HepG2 (cell line): ENCODE data around the gene HSPA4L. TPM values are rescaled to one million over a fixed set of nuclear protein-coding genes. Genes with fewer than 3 reads are reported as not detected.

Source experiments
- ATAC-seq: fragments of 200-7000 bp; cut with Tn5 transposase; 3 replicates; pipeline ENCODE4 v1.9.1; 2020; ENCODE audit warnings: mild to moderate bottlenecking, moderate library complexity
- BruUV-seq: library from RNA; stranded (reverse); fragments of 400-500 nt; replicated peaks from 2 replicates; lab custom pipeline; 2021; lab: Mats Ljungman, UMichigan
- CTCF ChIA-PET: fragments of 300-600 bp; formaldehyde crosslinking; extraction: SDS; loops from one replicate; lab custom pipeline; 2021; ENCODE audit warnings: low total read pairs, inconsistent platforms, low intra/inter-chr PET ratio; lab: Yijun Ruan, JAX
- POLR2A ChIA-PET: fragments of 350-600 bp; sonication (Branson Sonifier 250); formaldehyde crosslinking; loops from one replicate; lab custom pipeline; 2020; ENCODE audit warnings: antibody characterized with exemption, inconsistent platforms; lab: Yijun Ruan, JAX
- DNase-seq: peaks from one replicate; pipeline ENCODE4 v3.0.0-alpha.2; 2015; ENCODE audit warnings: low spot score
- FAIRE-seq: peaks from 3 replicates; lab custom pipeline; 2011; peaks lifted over from hg19 to GRCh38; lab: Jason Lieb, UNC
- H2AFZ ChIP-seq: one replicate; pipeline ENCODE4 v1.6.1; 2011; ENCODE audit warnings: low read length, inconsistent platforms
- H3K27ac ChIP-seq: fragments of 300-600 bp; 3 replicates; pipeline ENCODE4 v1.8.0; 2011; ENCODE audit warnings: mixed run types, mild to moderate bottlenecking, mixed read lengths, low read length, inconsistent platforms; ENCODE audit not compliant: insufficient read depth; ENCODE audit errors: extremely low read length
- H3K27me3 ChIP-seq, 2 experiments: fragments of 200-600 bp in 1 of 2; 2 replicates in 1 of 2; 3 replicates in 1 of 2; pipeline versions ENCODE4 v1.6.0 to v1.8.0; 2011; ENCODE audit warnings: low read length in 2 of 2, mild to moderate bottlenecking in 2 of 2, moderate library complexity in 2 of 2, inconsistent platforms in 1 of 2; ENCODE audit not compliant: insufficient read depth in 2 of 2, control insufficient read depth in 1 of 2
- H3K36me3 ChIP-seq, 2 experiments: fragments of 200-600 bp in 1 of 2; replicated peaks in 1 of 2; 2 replicates in 1 of 2; 3 replicates in 1 of 2; pipeline versions ENCODE4 v1.5.1 to v1.8.0; 2011; ENCODE audit warnings: low read length in 2 of 2, inconsistent platforms in 1 of 2; ENCODE audit not compliant: insufficient read depth in 2 of 2, control insufficient read depth in 1 of 2
- H3K4me1 ChIP-seq: 2 replicates; pipeline ENCODE4 v1.5.1; 2012; ENCODE audit warnings: low read length, inconsistent platforms; ENCODE audit not compliant: insufficient read depth
- H3K4me2 ChIP-seq: 2 replicates; pipeline ENCODE4 v1.6.0; 2011; ENCODE audit warnings: low read depth, low read length, inconsistent platforms
- H3K4me3 ChIP-seq, 3 experiments: fragments of 200-600 bp in 1 of 3; sonication (generic), shearing (Covaris generic) in 1 of 3; replicated peaks in 1 of 3; 2 replicates each; pipeline ENCODE4 v1.5.1; 2011 to 2016; ENCODE audit warnings: low read length in 3 of 3, inconsistent platforms in 2 of 3, low read depth in 2 of 3, mild to moderate bottlenecking in 2 of 3, control low read depth in 1 of 3, mixed read lengths in 1 of 3; ENCODE audit not compliant: insufficient read depth in 1 of 3
- H3K79me2 ChIP-seq: one replicate; pipeline ENCODE4 v1.6.1; 2011; ENCODE audit warnings: low read length, inconsistent platforms; ENCODE audit not compliant: insufficient read depth
- H3K9ac ChIP-seq: 2 replicates; pipeline ENCODE4 v1.6.0; 2011; ENCODE audit warnings: mild to moderate bottlenecking, low read depth, low read length, inconsistent platforms; ENCODE audit not compliant: insufficient read depth
- H3K9me3 ChIP-seq: 2 replicates; pipeline ENCODE4 v1.5.1; 2012; ENCODE audit warnings: mild to moderate bottlenecking, low read length
- H4K20me1 ChIP-seq: 2 replicates; pipeline ENCODE4 v1.6.0; 2011; ENCODE audit warnings: inconsistent platforms, mild to moderate bottlenecking, low read length, moderate library complexity; ENCODE audit not compliant: insufficient read depth
- BCLAF1 ChIP-seq: fragments of 450-650 bp; IDR thresholded peaks from 2 replicates; pipeline ENCODE4 v1.6.1; 2017; ENCODE audit warnings: mild to moderate bottlenecking
- DBP ChIP-seq: sonication (generic); formaldehyde crosslinking; IDR thresholded peaks from 2 replicates; pipeline ENCODE4 v1.4.0; 2020; ENCODE audit warnings: missing genetic modification reagents; ENCODE audit errors: not compliant biosample characterization
- IRF1 ChIP-seq: sonication (generic); formaldehyde crosslinking; IDR thresholded peaks from 2 replicates; pipeline ENCODE4 v1.4.0; 2020; ENCODE audit warnings: low read depth, mild to moderate bottlenecking, missing genetic modification reagents
- ZNF235 ChIP-seq: sonication (generic); formaldehyde crosslinking; IDR thresholded peaks from 2 replicates; pipeline ENCODE4 v1.8.1; 2023; ENCODE audit warnings: mild to moderate bottlenecking, missing genetic modification reagents, borderline replicate concordance
- ZNF784 ChIP-seq: sonication (generic); formaldehyde crosslinking; IDR thresholded peaks from 2 replicates; pipeline ENCODE4 v1.5.1; 2020; ENCODE audit warnings: missing genetic modification reagents, mild to moderate bottlenecking, borderline replicate concordance
- WGBS: methylation state at CpG from one replicate; pipeline ENCODE4 v1.1.6; 2017; ENCODE audit warnings: low lambda C conversion rate; 5-methylcytosine and 5-hydroxymethylcytosine counted together
- in situ Hi-C: cut with HindIII; loops from 2 replicates; pipeline ENCODE4 v1.10.0; 2017; ENCODE audit warnings: low pct_unique_long_range_greater_than_20kb; ENCODE audit not compliant: extremely low pct_ligation_motif_present
- intact Hi-C: fragments of 100-400 bp; cut with micrococcal nuclease; formaldehyde crosslinking; loops from one replicate; pipeline ENCODE4 v1.10.0; 2022; ENCODE audit not compliant: unreplicated experiment
- polyA plus RNA-seq, 8 experiments: library from polyadenylated mRNA; depleted of rRNA in 3 of 8; stranded (reverse) in 7 of 8; unstranded in 1 of 8; fragments of >200 nt; fragmentation: Illumina TruSeq in 4 of 8; extraction: Trizol in 4 of 8; gene quantifications; 2 replicates each; pipeline versions ENCODE4 v1.2.1 to v1.2.3, GENCODE V29; 2011 to 2016; ENCODE audit warnings: low read depth in 4 of 8, missing spikeins in 1 of 8, mixed read lengths in 1 of 8; ENCODE audit not compliant: insufficient read depth in 1 of 8
- total RNA-seq, 5 experiments: library from RNA; depleted of rRNA; stranded (reverse); fragments of >200 nt; fragmentation: Illumina TruSeq; extraction: Trizol; gene quantifications; 2 replicates each; pipeline ENCODE4 v1.2.3, GENCODE V29; 2016; ENCODE audit warnings: low read depth in 1 of 5

HSPA4L gene
- total and polyA plus RNA-seq, 2 of the 13 experiments (the other 11 are each of a cell fraction or from before 2014, with no cell fraction given) = 3.7 to 31.5 TPM

- no peak overlapping the region for H2AFZ ChIP-seq
- ATAC-seq = no peak
- no peak overlapping the region for H3K4me2 ChIP-seq
- no peaks in the 10 kb centered on the region for H3K9me3 ChIP-seq
- CTCF ChIA-PET = no interaction called here
- WGBS = 93% methylated on average over 2 of the region's 2 CpGs
- POLR2A ChIA-PET = no interaction called here
- H3K27ac ChIP-seq = no peak overlapping the region
- no peak overlapping the region for H3K4me3 ChIP-seq
- no peak for FAIRE-seq
- no peaks in the 10 kb centered on the region for H4K20me1 ChIP-seq
- H3K79me2 ChIP-seq = no peaks in the 10 kb centered on the region
- H3K36me3 ChIP-seq = peaks cover 1 to 20% of the 10 kb centered on the region in 2 experiments; a peak in 4 of 5 replicates
- H3K4me1 ChIP-seq = no peaks in the 10 kb centered on the region
- in situ Hi-C loops = no loop called here
- no peak overlapping the region for H3K9ac ChIP-seq
- no TSS peak for BruUV-seq
- H3K27me3 ChIP-seq = no peaks in the 10 kb centered on the region
- TF ChIP-seq BCLAF1 (no peak), ZNF784 (CRISPR knock-in tag) (no peak), DBP (CRISPR knock-in tag) (no peak), ZNF235 (no peak), IRF1 (CRISPR knock-in tag) (no peak)
- intact Hi-C loops = no loop called here
- no peak for DNase-seq
These were observed 46.0 kb downstream of the HSPA4L start for GRCh38 chr4:127828121-127828520.
